Adrenal gland (tissue), 12 donors: Measurements from ENCODE around the gene GAGE12J. TPM values are rescaled to one million over a fixed set of nuclear protein-coding genes. Genes with fewer than 3 reads are reported as not detected.

Source experiments
- DNase-seq, 7 donors: peaks; one replicate each; pipeline ENCODE4 v3.0.0-alpha.2; 2019 to 2020
- H3K27ac ChIP-seq, 5 donors: fragments of 200-600 bp; sonication (generic) in 4 of 5; 1 replicate in 3 of 5; 2 replicates in 2 of 5; pipeline versions ENCODE4 v1.5.1 to v1.8.0; 2016 to 2020; ENCODE audit warnings: mild to moderate bottlenecking in 1 of 5
- H3K27me3 ChIP-seq: fragments of 200-600 bp; 2 replicates; pipeline ENCODE4 v1.8.0; 2021
- H3K36me3 ChIP-seq, 2 donors: fragments of 200-600 bp; replicated peaks in 1 of 2; 1 replicate in 1 of 2; 2 replicates in 1 of 2; pipeline versions ENCODE4 v1.5.1 to v1.8.0; 2018 to 2022
- H3K4me1 ChIP-seq, 2 donors: fragments of 200-600 bp; replicated peaks in 1 of 2; 1 replicate in 1 of 2; 2 replicates in 1 of 2; pipeline versions ENCODE4 v1.5.1 to v1.8.0; 2018 to 2021
- H3K4me3 ChIP-seq, 4 donors: fragments of 200-600 bp; sonication (generic) in 3 of 4; one replicate each; pipeline ENCODE4 v1.5.1; 2016 to 2018
- H3K9me3 ChIP-seq, 3 donors: fragments of 200-600 bp; sonication (generic) in 1 of 3; replicated peaks in 1 of 3; 1 replicate in 2 of 3; 2 replicates in 1 of 3; pipeline versions ENCODE4 v1.5.1 to v1.8.0; 2016 to 2021
- CTCF ChIP-seq, 6 experiments: fragments of 450-650 bp in 4 of 6; fragments of 200-600 bp in 2 of 6; sonication (generic) in 1 of 6; IDR thresholded peaks; 1 replicate in 5 of 6; 2 replicates in 1 of 6; pipeline versions ENCODE4 v1.5.1 to v1.8.0; 2016 to 2021; ENCODE audit warnings: antibody characterized with exemption in 6 of 6, mild to moderate bottlenecking in 2 of 6, moderate library complexity in 1 of 6
- POLR2A ChIP-seq, 2 donors: fragments of 450-650 bp; IDR thresholded peaks; one replicate each; pipeline ENCODE4 v1.6.1; 2017; ENCODE audit warnings: antibody characterized with exemption in 2 of 2, mild to moderate bottlenecking in 2 of 2, moderate library complexity in 1 of 2
- WGBS, 4 donors: extraction: QIAGEN DNeasy Blood & Tissue Kit in 2 of 4; methylation state at CpG; one replicate each; pipeline versions ENCODE4 v1.1.5 to v1.1.7; 2013 to 2017; 5-methylcytosine and 5-hydroxymethylcytosine counted together
- intact Hi-C, 2 donors: fragments of 100-400 bp; cut with DNase I; formaldehyde crosslinking; loops; one replicate each; pipeline versions ENCODE4 v1.14.1 to v1.15.0; 2022 to 2023
- polyA plus RNA-seq, 3 donors: library from polyadenylated mRNA; stranded (reverse); fragments of 200-250 nt in 2 of 3; fragments of 350-450 nt in 1 of 3; fragmentation: Illumina TruSeq in 1 of 3; extraction: RNeasy Lipid Tissue Mini Kit (QIAGEN cat#74804) in 1 of 3; gene quantifications; one replicate each; pipeline ENCODE4 v1.2.3, GENCODE V29; 2013 to 2014
- total RNA-seq, 9 donors: library from RNA; depleted of rRNA in 4 of 9; stranded (reverse); fragments of >200 nt in 4 of 9; fragments of 120-200 nt in 1 of 9; fragmentation: NEBNext Ultra II Directional in 1 of 9; extraction: Animal tissue kit (Norgen Biotek cat#: 25700) in 1 of 9; gene quantifications; one replicate each; pipeline versions ENCODE4 v1.1.0 to v1.2.4, GENCODE V29; 2013 to 2023
- donor health status: healthy with polysubstance abuse.
- donor health status: Bipolar disorder and iron deficiency.
- donor health status: DM: yes; HTN: yes; CAD: no.
- donor health status: DM: no; HTN: no; CAD: no.
- donor health status: DM: no; HTN: no; CAD: no.
- donor health status: DM: yes; HTN: yes; CAD: no.

Gene GAGE12J
- total and polyA plus RNA-seq, 12 donors = not detected

GRCh38 chrX:49276671-49277534, 44.9 kb upstream of the GAGE12J start:
- intact Hi-C loops = no loop called here
- H3K27me3 ChIP-seq = no peaks in the 10 kb centered on the region
- no peak overlapping the region for H3K4me3 ChIP-seq
- WGBS, 4 donors = 59 to 69% (median 63%) methylated on average over 8 to 19 of the region's 19 CpGs
- peaks cover 0 to under 1% of the 10 kb centered on the region in 2 donors for H3K4me1 ChIP-seq
- DNase-seq = peak in 5 of 7 donors; percentile 33 to 56 (median 41)
- no peak for TF ChIP-seq CTCF (IDR thresholded peaks at IDR 0.05)
- no peak for TF ChIP-seq POLR2A (IDR thresholded peaks at IDR 0.05)
- peak overlapping the region in 3 of 5 donors; percentile 7 to 52 (median 34) for H3K27ac ChIP-seq
- H3K36me3 ChIP-seq = no peaks in the 10 kb centered on the region
- H3K9me3 ChIP-seq = no peaks in the 10 kb centered on the region

GRCh38 chrX:49277535-49277830, 44.4 kb upstream of the GAGE12J start:
- peak overlapping the region in 1 of 5 donors; percentile 52 for H3K27ac ChIP-seq
- no peaks in the 10 kb centered on the region for H3K4me1 ChIP-seq
- intact Hi-C loops = no loop called here
- no peaks in the 10 kb centered on the region for H3K9me3 ChIP-seq
- 28 to 57% (median 46%) methylated on average over 3 of the region's 3 CpGs for WGBS, 4 donors
- no peak for DNase-seq
- H3K27me3 ChIP-seq = no peaks in the 10 kb centered on the region
- no peak for TF ChIP-seq POLR2A (IDR thresholded peaks at IDR 0.05)
- no peak for TF ChIP-seq CTCF (IDR thresholded peaks at IDR 0.05)
- no peak overlapping the region for H3K4me3 ChIP-seq
- no peaks in the 10 kb centered on the region for H3K36me3 ChIP-seq

GRCh38 chrX:49278081-49278480, 43.8 kb upstream of the GAGE12J start:
- H3K9me3 ChIP-seq = no peaks in the 10 kb centered on the region
- no peaks in the 10 kb centered on the region for H3K27me3 ChIP-seq
- no peaks in the 10 kb centered on the region for H3K4me1 ChIP-seq
- TF ChIP-seq CTCF (IDR thresholded peaks at IDR 0.05) (no peak), POLR2A (IDR thresholded peaks at IDR 0.05) (no peak)
- intact Hi-C loops = no loop called here
- no peak overlapping the region for H3K27ac ChIP-seq
- whole genome bisulfite sequencing, 4 donors = 86 to 100% (median 90%) methylated on average over 3 of the region's 3 CpGs
- no peak overlapping the region for H3K4me3 ChIP-seq
- no peak for DNase-seq
- no peaks in the 10 kb centered on the region for H3K36me3 ChIP-seq

- intact Hi-C loops = no loop called here
- H3K9me3 ChIP-seq = no peaks in the 10 kb centered on the region
- no peaks in the 10 kb centered on the region for H3K4me1 ChIP-seq
- no peak overlapping the region for H3K27ac ChIP-seq
- no peaks in the 10 kb centered on the region for H3K27me3 ChIP-seq
- DNase-seq = peak in 1 of 7 donors; percentile 58
- H3K4me3 ChIP-seq = no peak overlapping the region
- peak in 3 of 6 experiments; percentile 16 to 25 (median 18) for TF ChIP-seq CTCF (IDR thresholded peaks at IDR 0.05)
- TF ChIP-seq POLR2A (IDR thresholded peaks at IDR 0.05) = no peak
- 38 to 64% (median 49%) methylated on average over 11 of the region's 11 CpGs for WGBS, 4 donors
- no peaks in the 10 kb centered on the region for H3K36me3 ChIP-seq
Measured at GRCh38 chrX:49282647-49283011, 39.2 kb upstream of the GAGE12J start.
